Suprapubic skin (tissue), 4 donors: ENCODE results near the gene YARS1. TPM values are rescaled to one million over a fixed set of nuclear protein-coding genes. Genes with fewer than 3 reads are reported as not detected.

Experiments
- DNase-seq, 2 donors: peaks; one replicate each; pipeline ENCODE4 v3.0.0-alpha.2; 2019; ENCODE audit warnings: low spot score in 2 of 2
- H3K27ac ChIP-seq: fragments of 200-600 bp; sonication (generic); one replicate; pipeline ENCODE4 v1.5.1; 2019
- H3K27me3 ChIP-seq: fragments of 200-600 bp; sonication (generic); one replicate; pipeline ENCODE4 v1.5.1; 2019
- H3K36me3 ChIP-seq: fragments of 200-600 bp; sonication (generic); one replicate; pipeline ENCODE4 v1.5.1; 2019
- H3K4me1 ChIP-seq: fragments of 200-600 bp; sonication (generic); one replicate; pipeline ENCODE4 v1.5.1; 2019
- H3K4me3 ChIP-seq: fragments of 200-600 bp; sonication (generic); one replicate; pipeline ENCODE4 v1.5.1; 2019; ENCODE audit warnings: mild to moderate bottlenecking
- H3K9me3 ChIP-seq: fragments of 200-600 bp; sonication (generic); one replicate; pipeline ENCODE4 v1.5.1; 2019
- CTCF ChIP-seq, 2 donors: fragments of 200-600 bp in 1 of 2; fragments of 450-650 bp in 1 of 2; sonication (generic) in 1 of 2; IDR thresholded peaks; one replicate each; pipeline ENCODE4 v1.5.1; 2016 to 2019; ENCODE audit warnings: antibody characterized with exemption in 2 of 2, mild to moderate bottlenecking in 1 of 2, moderate library complexity in 1 of 2
- EP300 ChIP-seq: sonication (generic); formaldehyde crosslinking; IDR thresholded peaks from one replicate; pipeline ENCODE4 v1.6.1; 2017; ENCODE audit warnings: antibody characterized with exemption
- POLR2A ChIP-seq, 2 donors: fragments of 450-650 bp; IDR thresholded peaks; one replicate each; pipeline ENCODE4 v1.6.1; 2017; ENCODE audit warnings: antibody characterized with exemption in 2 of 2, mild to moderate bottlenecking in 2 of 2, moderate library complexity in 2 of 2
- POLR2AphosphoS5 ChIP-seq, 3 donors: sonication (generic); formaldehyde crosslinking; IDR thresholded peaks; one replicate each; pipeline ENCODE4 v1.6.1; 2017; ENCODE audit warnings: antibody characterized with exemption in 3 of 3
- WGBS: methylation state at CpG from one replicate; pipeline ENCODE4 v1.1.5; 2018; 5-methylcytosine and 5-hydroxymethylcytosine counted together
- total RNA-seq, 4 donors: library from RNA; depleted of rRNA; stranded (reverse); fragments of >200 nt; gene quantifications; one replicate each; pipeline ENCODE4 v1.1.0, GENCODE V29; 2016

YARS1 gene
- total RNA-seq, 4 donors from 2014 or later, result 47.1 to 68.1 (median 50.7) TPM

GRCh38 chr1:32748348-32748747 lies 68.8 kb downstream of the YARS1 start:
- no peak for DNase-seq
- H3K4me1 ChIP-seq, result peaks cover 23% of the 10 kb centered on the region
- TF ChIP-seq POLR2A (IDR thresholded peaks at IDR 0.05), result no peak
- no peak for TF ChIP-seq POLR2AphosphoS5 (IDR thresholded peaks at IDR 0.05)
- TF ChIP-seq CTCF (IDR thresholded peaks at IDR 0.05), result no peak
- no peak for TF ChIP-seq EP300

GRCh38 chr1:32746130-32746529 lies 71.0 kb downstream of the YARS1 start:
- WGBS, result 80% methylated on average over 9 of the region's 9 CpGs
- Histone ChIP-seq H3K4me3 (no peak overlapping the region), H3K27me3 (no peaks in the 10 kb centered on the region), H3K4me1 (peaks cover 29% of the 10 kb centered on the region), H3K27ac (no peak overlapping the region), H3K9me3 (no peaks in the 10 kb centered on the region), H3K36me3 (no peaks in the 10 kb centered on the region)
- DNase-seq, result no peak
- no peak for TF ChIP-seq CTCF (IDR thresholded peaks at IDR 0.05)
- no peak for TF ChIP-seq EP300
- no peak for TF ChIP-seq POLR2AphosphoS5 (IDR thresholded peaks at IDR 0.05)
- no peak for TF ChIP-seq POLR2A (IDR thresholded peaks at IDR 0.05)

More at GRCh38 chr1:32748348-32748747, 68.8 kb downstream of the YARS1 start:
- H3K27ac ChIP-seq, result no peak overlapping the region
- no peaks in the 10 kb centered on the region for H3K27me3 ChIP-seq
- no peaks in the 10 kb centered on the region for H3K36me3 ChIP-seq
- 87% methylated on average over 4 of the region's 4 CpGs for WGBS
- H3K4me3 ChIP-seq, result no peak overlapping the region
- no peaks in the 10 kb centered on the region for H3K9me3 ChIP-seq

DNA sequence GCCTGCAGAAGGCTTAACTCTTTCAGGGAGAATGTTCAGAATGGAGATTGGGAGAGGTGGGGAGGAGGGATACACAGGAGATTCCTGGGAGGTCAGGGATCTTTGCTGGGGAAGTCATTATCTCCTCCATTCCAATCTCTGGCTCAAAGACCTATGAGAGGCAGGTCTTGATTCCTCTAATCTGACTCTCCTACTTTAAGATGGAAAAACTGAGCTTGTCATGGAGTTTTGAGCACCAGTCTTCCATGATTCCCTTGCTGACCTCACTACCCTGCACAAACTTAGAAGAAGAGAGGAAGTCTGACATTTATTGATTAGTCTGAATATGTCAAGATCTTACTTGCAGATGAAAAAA lies 73.1 kb downstream of the YARS1 start:
- no peak for DNase-seq
- H3K27ac ChIP-seq, result peak overlapping the region; percentile 18
- peaks cover 38% of the 10 kb centered on the region for H3K4me1 ChIP-seq
- no peaks in the 10 kb centered on the region for H3K36me3 ChIP-seq
- TF ChIP-seq CTCF (IDR thresholded peaks at IDR 0.05), result no peak
- no peak for TF ChIP-seq EP300
- TF ChIP-seq POLR2AphosphoS5 (IDR thresholded peaks at IDR 0.05), result no peak
- TF ChIP-seq POLR2A (IDR thresholded peaks at IDR 0.05), result no peak
- H3K27me3 ChIP-seq, result no peaks in the 10 kb centered on the region
- no peak overlapping the region for H3K4me3 ChIP-seq
- H3K9me3 ChIP-seq, result no peaks in the 10 kb centered on the region

- peak overlapping the region; percentile 85 for H3K4me3 ChIP-seq
- H3K36me3 ChIP-seq, result no peaks in the 10 kb centered on the region
- WGBS, result 21% methylated on average over 6 of the region's 6 CpGs
- no peak for DNase-seq
- H3K27me3 ChIP-seq, result no peaks in the 10 kb centered on the region
- peaks cover 38% of the 10 kb centered on the region for H3K4me1 ChIP-seq
- H3K9me3 ChIP-seq, result no peaks in the 10 kb centered on the region
- TF ChIP-seq EP300 (no peak), POLR2AphosphoS5 (IDR thresholded peaks at IDR 0.05) (no peak), POLR2A (IDR thresholded peaks at IDR 0.05) (no peak), CTCF (IDR thresholded peaks at IDR 0.05) (no peak)
- peak overlapping the region; percentile 94 for H3K27ac ChIP-seq
Observed at GRCh38 chr1:32743380-32744070, 73.6 kb downstream of the YARS1 start.

DNA sequence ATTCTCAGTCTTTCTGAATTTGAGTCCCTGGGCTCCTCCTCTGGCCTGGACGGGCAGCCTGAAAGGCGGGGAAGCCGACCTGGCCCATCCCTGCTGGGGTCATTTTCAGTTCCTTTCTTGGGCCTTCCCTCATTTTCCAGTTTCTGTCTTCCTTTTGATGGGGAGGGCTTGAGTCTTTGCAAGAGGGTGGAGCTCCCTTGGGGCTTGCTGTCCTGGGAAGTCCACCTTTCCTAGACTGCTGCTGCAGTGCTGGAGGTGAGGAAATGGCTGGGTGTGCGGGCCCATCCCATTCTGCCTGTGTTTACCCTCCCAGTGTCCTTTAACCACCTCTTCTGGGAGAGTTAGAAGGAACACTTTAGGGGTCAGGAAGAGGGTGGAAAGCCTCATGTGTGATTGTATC lies 74.2 kb downstream of the YARS1 start:
- WGBS, result 43% methylated on average over 4 of the region's 4 CpGs
- H3K27me3 ChIP-seq, result no peaks in the 10 kb centered on the region
- H3K27ac ChIP-seq, result peak overlapping the region; percentile 94
- no peaks in the 10 kb centered on the region for H3K9me3 ChIP-seq
- no peak for DNase-seq
- H3K4me1 ChIP-seq, result peaks cover 39% of the 10 kb centered on the region
- TF ChIP-seq POLR2A (IDR thresholded peaks at IDR 0.05) (no peak), CTCF (IDR thresholded peaks at IDR 0.05) (no peak), EP300 (no peak), POLR2AphosphoS5 (IDR thresholded peaks at IDR 0.05) (no peak)
- no peaks in the 10 kb centered on the region for H3K36me3 ChIP-seq
- H3K4me3 ChIP-seq, result peak overlapping the region; percentile 85
